Dermis microvascular lymphatic vessel endothelial cell (primary cell): ENCODE measurements around the gene PLAAT2. TPM values are rescaled to one million over a fixed set of nuclear protein-coding genes. Genes with fewer than 3 reads are reported as not detected.
"Not testable (repeated sequence)": the region's sequence is repeated elsewhere in the genome, so short reads cannot be mapped to it uniquely, and the experiment has no call there.

Experiments used
- DNase-seq, 2 donors: peaks; one replicate each; pipeline versions ENCODE4 v3.0.0 to v3.0.0-alpha.2; 2010; ENCODE audit warnings: low read depth in 2 of 2
- total RNA-seq: library from RNA; depleted of rRNA; stranded (reverse); fragments of >200 nt; gene quantifications from 2 replicates; pipeline ENCODE4 v1.2.1, GENCODE V29; 2014

The PLAAT2 gene
- total RNA-seq: not detected in 2 replicates

DNA sequence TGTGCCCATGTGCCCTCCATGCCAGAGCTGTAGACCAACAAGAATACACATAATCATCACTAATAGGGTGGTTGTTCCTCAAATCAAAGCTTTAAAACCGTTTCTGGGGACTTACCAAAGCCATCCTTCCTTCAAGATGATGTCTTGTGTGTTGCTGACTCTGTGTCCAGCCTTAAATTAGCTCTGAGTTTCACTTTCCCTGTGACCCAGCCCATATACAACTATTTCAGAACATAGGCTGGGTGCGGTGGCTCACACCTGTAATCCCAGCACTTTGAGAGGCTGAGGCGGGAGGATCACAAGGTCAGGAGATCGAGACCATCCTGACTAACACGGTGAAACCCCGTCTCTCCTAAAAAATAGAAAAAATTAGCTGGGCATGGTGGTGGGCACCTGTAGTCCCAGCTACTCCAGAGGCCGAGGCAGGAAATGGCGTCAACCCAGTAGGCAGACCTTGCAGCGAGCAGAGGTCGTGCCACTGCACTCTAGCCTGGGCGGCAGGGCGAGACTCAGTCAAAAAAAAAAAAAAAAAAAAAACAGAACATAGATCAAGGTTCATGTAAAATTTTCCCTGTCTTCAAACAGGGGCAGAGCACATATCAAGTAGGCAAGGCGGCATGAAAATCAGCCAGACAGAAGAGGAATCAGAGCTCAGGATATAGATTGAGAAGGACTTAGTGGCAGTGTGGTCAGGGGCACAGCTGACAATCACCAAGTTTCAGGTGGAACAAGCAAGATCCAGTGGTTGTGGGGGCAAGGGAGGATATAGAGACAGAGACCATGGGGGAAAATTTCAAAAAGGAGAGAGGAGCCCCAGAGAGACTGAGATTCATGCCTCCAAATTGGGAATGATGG, at the start of gene PLAAT2:
TSS of gene PLAAT2 (minus strand) at position 179 of the 855 bp plus-strand sequence. CDS start at position 124, 55 bp downstream.
- DNase-seq: no peak

GRCh38 chr11:63612181-63612580, 49.0 kb upstream of the PLAAT2 start:
- DNase-seq: no peak

DNA sequence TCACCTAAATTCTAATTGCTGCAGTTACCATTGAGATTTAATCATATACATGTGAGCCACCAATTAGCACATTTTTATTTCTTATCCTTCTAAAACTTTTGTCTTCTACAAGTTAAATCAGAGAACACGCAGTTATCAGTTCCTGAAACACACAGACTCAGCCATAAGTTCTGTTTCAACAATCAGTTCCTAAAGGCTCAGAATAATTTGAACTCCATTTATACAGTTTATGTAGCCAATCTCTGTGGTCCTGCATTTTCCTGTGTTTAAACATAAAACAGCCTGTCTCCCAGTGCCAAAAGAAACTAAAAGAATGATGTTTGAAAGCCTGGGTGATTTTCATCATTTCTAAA, 48.2 kb upstream of the PLAAT2 start:
- no peak for DNase-seq

DNA sequence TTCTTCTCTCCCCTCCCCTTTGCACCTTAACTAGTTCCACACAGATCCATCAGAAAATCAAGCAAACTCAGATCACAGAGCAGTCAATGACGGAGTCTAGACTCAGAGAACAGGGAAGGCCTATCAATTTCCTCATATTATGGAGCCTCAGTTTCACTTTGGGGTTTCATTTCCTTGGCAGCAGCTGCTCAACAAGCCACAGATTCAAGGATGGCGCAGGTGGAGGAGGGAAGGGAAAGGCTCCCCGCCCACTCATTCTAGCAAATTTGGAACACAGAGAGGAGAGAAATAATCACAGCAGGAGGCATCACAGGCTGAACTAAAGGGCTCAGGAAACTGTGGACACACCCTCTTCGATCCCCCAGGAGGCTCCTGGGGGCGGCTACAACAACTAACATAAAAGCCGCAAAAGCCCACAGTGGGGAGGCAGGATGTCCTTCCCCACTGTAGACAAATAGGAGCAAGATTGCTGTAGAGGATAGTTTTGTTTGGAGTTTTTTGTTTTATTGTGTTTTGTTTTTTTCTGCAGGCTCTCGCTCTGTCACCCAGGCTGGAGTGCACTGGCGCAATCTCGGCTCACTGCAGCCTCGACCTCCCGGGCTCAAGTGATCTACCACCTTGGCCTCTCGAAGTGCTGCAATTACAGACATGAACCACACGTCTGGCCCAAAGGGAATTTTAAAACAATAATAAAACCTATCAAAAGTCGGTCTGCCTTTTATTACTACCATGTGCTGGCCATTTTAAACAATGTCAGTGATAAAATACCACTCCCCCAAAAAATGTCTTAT, 47.6 kb upstream of the PLAAT2 start:
- DNase-seq: no peak

- DNase-seq: no peak
Measured at GRCh38 chr11:63609971-63610580, 46.9 kb upstream of the PLAAT2 start.

DNA sequence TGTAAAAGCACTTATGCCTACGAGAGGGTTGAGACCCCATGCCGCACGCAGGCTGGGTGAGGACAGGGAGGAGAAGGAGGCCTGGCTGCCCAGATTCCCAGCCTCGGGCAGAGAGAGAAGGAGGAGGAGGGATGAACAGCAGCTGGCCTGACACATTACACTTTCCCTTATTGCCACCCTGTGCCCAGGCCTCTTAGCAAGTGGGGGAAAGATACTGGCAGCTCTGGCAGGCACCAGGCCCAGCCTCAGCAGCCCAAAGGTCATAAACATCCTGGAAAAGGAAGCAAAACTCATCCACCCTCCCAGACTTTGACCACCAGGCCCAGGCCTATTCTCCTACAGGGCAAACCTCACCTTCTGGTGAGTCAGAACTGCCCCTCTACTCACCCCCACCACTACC, 46.4 kb upstream of the PLAAT2 start:
- DNase-seq: peak in 1 of 2 donors; percentile 43

DNA sequence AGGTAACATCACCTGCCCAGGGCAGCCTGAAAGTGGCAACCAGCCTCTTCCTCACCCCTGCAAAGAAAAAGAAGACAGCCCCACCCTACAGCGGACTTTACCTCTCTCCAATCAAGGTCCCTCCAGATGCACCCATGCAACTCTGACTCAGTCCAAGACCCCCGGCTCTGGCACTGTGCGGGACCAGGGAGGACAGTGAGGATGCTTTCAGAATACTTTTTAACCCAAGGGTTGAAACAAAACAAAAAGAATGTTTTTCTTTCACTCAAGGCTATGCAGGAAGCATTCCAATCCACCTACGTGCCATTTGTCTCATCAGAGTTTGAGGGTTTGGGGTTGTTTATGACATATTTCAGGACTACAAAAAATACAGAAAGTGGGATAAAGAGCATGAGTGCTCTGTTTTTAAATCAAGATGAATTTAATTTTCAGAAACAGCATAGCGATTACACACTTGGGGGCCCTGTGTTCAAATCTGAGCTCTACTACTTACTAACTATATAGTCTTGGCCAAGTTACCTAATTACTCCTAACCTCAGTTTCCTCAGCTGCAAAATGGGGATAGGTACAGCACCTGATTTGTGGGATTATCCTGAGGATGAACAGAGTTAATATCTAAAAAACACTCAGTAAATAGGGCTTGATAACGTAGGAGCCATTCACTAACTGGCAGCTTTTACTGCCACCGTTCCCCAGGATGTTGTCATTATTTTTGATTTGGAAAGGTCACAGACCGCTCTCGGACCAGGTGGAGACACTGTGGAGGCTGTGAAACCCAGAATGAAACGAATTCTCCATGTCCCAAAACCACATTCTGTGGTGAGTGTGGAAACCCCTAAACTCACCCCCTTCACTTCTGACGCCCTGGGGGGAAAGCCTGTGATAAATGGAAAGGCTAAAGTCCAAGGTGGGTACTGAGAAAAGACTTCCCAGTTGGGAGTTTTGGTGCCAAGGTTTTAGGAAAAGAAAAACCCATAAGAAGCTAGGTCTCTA, 45.5 kb upstream of the PLAAT2 start:
- DNase-seq: peak in 1 of 2 donors; percentile 43

GRCh38 chr11:63603180-63603518, 40.0 kb upstream of the PLAAT2 start:
- no peak for DNase-seq

- DNase-seq: not testable (repeated sequence)
Measured at GRCh38 chr11:63602290-63603179, 39.4 kb upstream of the PLAAT2 start.

DNA sequence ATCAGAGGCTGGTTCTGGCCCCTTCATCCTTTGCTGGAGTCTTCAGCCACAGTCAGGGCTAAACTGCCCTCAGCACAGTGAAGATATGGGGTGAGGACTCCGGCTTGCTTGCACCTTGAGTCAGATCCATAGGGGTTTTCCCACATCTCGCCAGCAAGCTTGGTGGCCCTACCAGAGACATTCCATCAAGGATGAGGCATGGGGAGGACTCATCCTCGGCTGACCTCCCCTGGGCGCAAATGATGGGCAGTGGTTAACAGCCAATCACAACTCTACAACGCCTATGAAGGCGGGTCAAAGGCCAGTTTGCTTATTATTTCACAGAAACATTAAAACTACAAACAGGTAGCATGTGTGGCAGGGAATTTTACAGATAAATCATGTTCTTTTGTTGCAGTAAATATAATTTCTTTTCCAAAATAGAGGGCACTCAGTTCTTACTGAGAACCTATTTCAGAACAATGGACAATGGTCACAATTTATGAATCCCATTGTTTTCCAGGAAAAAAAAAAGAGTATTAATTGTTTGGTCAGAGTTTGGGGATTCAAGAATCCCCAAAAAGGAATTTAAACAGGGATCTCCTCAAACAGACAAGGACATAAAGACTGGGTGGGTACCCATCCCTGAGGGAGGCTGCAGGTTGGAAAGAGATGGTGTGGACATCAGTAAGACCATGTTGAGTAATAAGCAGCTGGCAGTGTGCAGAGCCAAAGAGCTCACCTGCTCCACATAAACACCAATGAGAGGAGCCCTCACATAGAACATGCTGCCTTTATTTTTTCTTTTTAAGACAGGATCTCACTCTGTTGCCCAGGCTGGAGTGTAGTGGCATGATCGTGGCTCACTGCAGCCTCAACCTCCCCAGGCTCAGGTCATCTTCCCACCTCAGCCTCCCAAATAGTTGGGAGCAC, 36.3 kb upstream of the PLAAT2 start:
- DNase-seq: no peak

- no peak for DNase-seq
Measured at GRCh38 chr11:63598556-63598955, 35.4 kb upstream of the PLAAT2 start.

GRCh38 chr11:63595296-63595695, 32.1 kb upstream of the PLAAT2 start:
- DNase-seq: no peak

GRCh38 chr11:63592975-63593395, 29.8 kb upstream of the PLAAT2 start:
- DNase-seq: no peak

GRCh38 chr11:63590024-63590788, 27.0 kb upstream of the PLAAT2 start:
- DNase-seq: no peak

DNA sequence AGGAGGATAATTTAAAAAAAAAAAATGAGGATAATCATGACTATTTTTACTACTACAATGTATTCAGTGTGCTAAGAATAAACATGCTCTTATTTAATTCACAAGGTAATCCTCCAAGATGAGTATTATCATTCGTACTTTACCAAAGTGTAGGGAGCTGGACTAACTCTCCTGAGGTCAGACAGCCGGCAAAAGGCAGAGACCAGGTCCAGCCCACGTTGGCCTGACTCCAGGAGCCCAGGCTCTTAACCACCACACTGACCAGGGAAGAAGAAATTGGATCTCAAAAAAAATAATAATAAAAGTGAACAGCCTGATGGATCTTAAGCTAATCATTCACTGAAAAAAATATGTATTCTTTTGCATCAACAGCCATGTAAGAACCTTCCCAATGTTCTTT, 25.8 kb upstream of the PLAAT2 start:
- no peak for DNase-seq

DNA sequence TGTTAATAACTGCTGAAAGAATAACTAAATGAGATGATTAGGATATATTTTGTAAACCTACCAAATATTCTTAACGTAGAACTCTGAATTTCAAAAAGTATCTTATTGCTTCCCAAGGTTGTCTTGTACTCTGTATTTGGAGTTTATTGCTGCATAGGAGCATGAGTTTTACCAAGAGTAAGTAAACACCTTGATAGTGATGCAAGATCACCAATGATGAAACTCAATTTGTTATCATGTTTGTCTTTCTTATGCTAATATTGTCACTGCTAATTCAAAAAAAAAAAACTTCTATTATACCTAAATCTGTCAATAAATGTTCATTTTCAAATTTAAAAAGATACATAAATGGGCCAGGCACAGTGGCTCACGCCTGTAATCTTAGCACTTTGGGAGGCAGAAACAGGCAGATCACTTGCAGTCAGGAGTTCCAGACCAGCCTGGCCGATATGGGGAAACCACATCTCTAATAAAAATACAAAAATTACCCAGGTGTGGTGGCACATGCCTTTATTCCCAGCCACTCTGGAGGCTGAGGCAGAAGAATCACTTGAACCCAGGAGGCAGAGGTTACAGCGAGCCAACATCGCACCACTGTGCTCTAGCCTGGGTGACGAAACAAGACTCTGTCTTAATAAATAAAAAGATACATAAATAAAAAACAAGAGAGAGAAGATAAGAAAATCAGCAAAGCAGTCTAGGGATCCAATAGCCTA, 23.4 kb upstream of the PLAAT2 start:
- DNase-seq: no peak

DNA sequence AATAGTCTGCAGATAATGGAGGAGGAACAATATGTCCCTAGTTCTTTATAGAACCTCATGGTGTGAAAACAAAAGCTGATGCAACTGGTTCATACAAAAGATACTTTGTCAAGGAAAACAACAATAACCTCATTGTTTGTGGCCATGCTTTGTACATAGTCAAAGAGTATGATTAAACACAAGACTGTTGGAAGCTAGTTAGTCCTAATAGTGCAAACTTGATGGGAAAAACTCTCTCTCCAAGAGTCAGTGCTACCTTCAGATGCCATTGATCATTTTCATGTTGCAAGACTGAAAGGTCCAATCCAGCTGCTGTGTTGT, 20.1 kb upstream of the PLAAT2 start:
- DNase-seq: no peak

DNA sequence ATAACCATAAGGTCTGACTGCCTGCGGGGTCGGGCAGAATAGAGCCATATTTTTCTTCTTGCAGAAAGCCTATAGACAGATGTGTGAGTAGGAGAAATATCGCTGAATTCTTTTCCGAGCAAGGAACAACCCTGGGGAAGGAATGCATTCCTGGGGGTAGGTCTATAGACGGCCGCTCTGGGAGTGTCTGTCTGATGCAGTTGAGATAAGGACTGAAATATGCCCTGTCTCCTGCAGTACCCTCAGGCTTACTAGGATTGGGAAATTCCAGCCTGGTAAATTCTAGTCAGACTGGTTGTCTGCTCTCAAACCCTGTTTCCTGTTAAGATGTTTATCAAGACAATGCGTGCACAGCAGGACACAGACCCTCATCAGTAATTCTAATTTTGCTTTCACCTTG, 18.0 kb upstream of the PLAAT2 start:
- not testable (repeated sequence) for DNase-seq
